Natural killer cell treated with Interleukin-12 subunit alpha and Interleukin-12 subunit beta and Interleukin-15 and Interleukin-18, amount 100 ng/mL, for 72 hours (primary cell): Measurements from ENCODE around the gene CMSS1. TPM values are rescaled to one million over a fixed set of nuclear protein-coding genes. Genes with fewer than 3 reads are reported as not detected.
A peak's percentile ranks its signal among the peaks of the same experiment; 100 is the strongest.

ENCODE experiments used
- ATAC-seq, 2 donors: fragments of 150-1000 bp; cut with Tn5 transposase in 1 of 2; sonication (Bioruptor Pico), chemical (Tn5 transposase) in 1 of 2; 2 replicates each; pipeline ENCODE4 v1.10.0; 2021
- DNase-seq: peaks from one replicate; pipeline ENCODE4 v3.0.0; 2022; ENCODE audit warnings: low spot score
- H3K27ac Mint-ChIP-seq, 2 donors: 1 replicate in 1 of 2; 2 replicates in 1 of 2; pipeline ENCODE4 v1.8.0; 2022; ENCODE audit warnings: mixed read lengths in 2 of 2, mild to moderate bottlenecking in 1 of 2, moderate library complexity in 1 of 2
- H3K27me3 Mint-ChIP-seq, 2 donors: 1 replicate in 1 of 2; 2 replicates in 1 of 2; pipeline ENCODE4 v1.8.0; 2022; ENCODE audit warnings: mixed read lengths in 2 of 2
- H3K36me3 Mint-ChIP-seq: one replicate; pipeline ENCODE4 v1.8.0; 2022; ENCODE audit warnings: mixed read lengths
- H3K4me1 Mint-ChIP-seq, 2 donors: 1 replicate in 1 of 2; 2 replicates in 1 of 2; pipeline ENCODE4 v1.8.0; 2022; ENCODE audit warnings: low read depth in 2 of 2, mixed read lengths in 2 of 2, mild to moderate bottlenecking in 1 of 2
- H3K4me3 Mint-ChIP-seq: one replicate; pipeline ENCODE4 v1.8.0; 2022; ENCODE audit warnings: mixed read lengths
- H3K9me3 Mint-ChIP-seq: 2 replicates; pipeline ENCODE4 v1.8.0; 2022; ENCODE audit warnings: mixed read lengths
- total RNA-seq, 2 donors: library from RNA; stranded (reverse); gene quantifications; one replicate each; pipeline ENCODE4 v1.2.3, GENCODE V29; 2022

CMSS1 gene
- total RNA-seq, 2 donors from 2014 or later = 35.7 to 67.8 TPM

GRCh38 chr3:99969136-99969535, 151.5 kb downstream of the CMSS1 start:
- ATAC-seq (peak; percentile 55 to 57), DNase-seq (no peak)
- no peaks in the 10 kb centered on the region for H3K27me3 Mint-ChIP-seq
- H3K36me3 Mint-ChIP-seq = no peaks in the 10 kb centered on the region
- H3K9me3 Mint-ChIP-seq = no peaks in the 10 kb centered on the region
- peak overlapping the region; percentile 7 for H3K4me3 Mint-ChIP-seq
- H3K4me1 Mint-ChIP-seq = peaks cover 17 to 23% of the 10 kb centered on the region in 2 donors
- H3K27ac Mint-ChIP-seq = no peak overlapping the region

- Mint-ChIP-seq H3K27me3 (no peaks in the 10 kb centered on the region), H3K4me1 (peaks cover 17 to 23% of the 10 kb centered on the region in 2 donors), H3K27ac (no peak overlapping the region), H3K4me3 (no peak overlapping the region), H3K9me3 (no peaks in the 10 kb centered on the region), H3K36me3 (no peaks in the 10 kb centered on the region)
- DNase-seq (no peak), ATAC-seq (peak in 1 of 2 donors; percentile 52)
Measured at GRCh38 chr3:99970198-99970597, 152.5 kb downstream of the CMSS1 start.

- no peak for ATAC-seq
- peaks cover 17 to 23% of the 10 kb centered on the region in 2 donors for H3K4me1 Mint-ChIP-seq
- H3K4me3 Mint-ChIP-seq = no peak overlapping the region
- no peak overlapping the region for H3K27ac Mint-ChIP-seq
- DNase-seq = no peak
- no peaks in the 10 kb centered on the region for H3K27me3 Mint-ChIP-seq
- no peaks in the 10 kb centered on the region for H3K36me3 Mint-ChIP-seq
- H3K9me3 Mint-ChIP-seq = no peaks in the 10 kb centered on the region
Measured at GRCh38 chr3:99971761-99972160, 154.1 kb downstream of the CMSS1 start.

- peaks cover 17 to 23% of the 10 kb centered on the region in 2 donors for H3K4me1 Mint-ChIP-seq
- no peaks in the 10 kb centered on the region for H3K27me3 Mint-ChIP-seq
- H3K4me3 Mint-ChIP-seq = no peak overlapping the region
- no peaks in the 10 kb centered on the region for H3K9me3 Mint-ChIP-seq
- no peak overlapping the region for H3K27ac Mint-ChIP-seq
- ATAC-seq = no peak
- H3K36me3 Mint-ChIP-seq = peaks cover 4% of the 10 kb centered on the region
- DNase-seq = no peak
Measured at GRCh38 chr3:99972380-99973104, 154.9 kb downstream of the CMSS1 start.

- H3K9me3 Mint-ChIP-seq = no peaks in the 10 kb centered on the region
- H3K4me3 Mint-ChIP-seq = no peak overlapping the region
- H3K27me3 Mint-ChIP-seq = no peaks in the 10 kb centered on the region
- peaks cover 6 to 7% of the 10 kb centered on the region in 2 donors for H3K4me1 Mint-ChIP-seq
- no peak for DNase-seq
- no peak overlapping the region for H3K27ac Mint-ChIP-seq
- H3K36me3 Mint-ChIP-seq = peaks cover 4% of the 10 kb centered on the region
- no peak for ATAC-seq
Measured at GRCh38 chr3:99974989-99975388, 157.3 kb downstream of the CMSS1 start.

GRCh38 chr3:99976584-99976983, 158.9 kb downstream of the CMSS1 start:
- H3K9me3 Mint-ChIP-seq = no peaks in the 10 kb centered on the region
- H3K4me1 Mint-ChIP-seq = no peaks in the 10 kb centered on the region
- no peaks in the 10 kb centered on the region for H3K27me3 Mint-ChIP-seq
- no peak overlapping the region for H3K4me3 Mint-ChIP-seq
- ATAC-seq (no peak), DNase-seq (no peak)
- peaks cover 4% of the 10 kb centered on the region for H3K36me3 Mint-ChIP-seq
- H3K27ac Mint-ChIP-seq = no peak overlapping the region

GRCh38 chr3:99978221-99978620, 160.6 kb downstream of the CMSS1 start:
- Mint-ChIP-seq H3K9me3 (no peaks in the 10 kb centered on the region), H3K36me3 (peaks cover 4% of the 10 kb centered on the region), H3K27ac (no peak overlapping the region), H3K4me1 (no peaks in the 10 kb centered on the region), H3K27me3 (no peaks in the 10 kb centered on the region), H3K4me3 (no peak overlapping the region)
- DNase-seq = no peak
- no peak for ATAC-seq

GRCh38 chr3:99980606-99981005, 162.9 kb downstream of the CMSS1 start:
- Mint-ChIP-seq H3K4me1 (no peaks in the 10 kb centered on the region), H3K27ac (no peak overlapping the region), H3K36me3 (peaks cover 4% of the 10 kb centered on the region), H3K27me3 (no peaks in the 10 kb centered on the region), H3K4me3 (no peak overlapping the region), H3K9me3 (no peaks in the 10 kb centered on the region)
- ATAC-seq (no peak), DNase-seq (no peak)

GRCh38 chr3:99981138-99981537, 163.5 kb downstream of the CMSS1 start:
- DNase-seq (no peak), ATAC-seq (no peak)
- H3K4me3 Mint-ChIP-seq = no peak overlapping the region
- no peaks in the 10 kb centered on the region for H3K27me3 Mint-ChIP-seq
- no peaks in the 10 kb centered on the region for H3K4me1 Mint-ChIP-seq
- peaks cover 4% of the 10 kb centered on the region for H3K36me3 Mint-ChIP-seq
- no peaks in the 10 kb centered on the region for H3K9me3 Mint-ChIP-seq
- no peak overlapping the region for H3K27ac Mint-ChIP-seq

- Mint-ChIP-seq H3K27me3 (no peaks in the 10 kb centered on the region), H3K4me3 (no peak overlapping the region), H3K4me1 (no peaks in the 10 kb centered on the region), H3K36me3 (no peaks in the 10 kb centered on the region), H3K9me3 (no peaks in the 10 kb centered on the region), H3K27ac (no peak overlapping the region)
- ATAC-seq = no peak
- no peak for DNase-seq
Measured at GRCh38 chr3:99982650-99983049, 165.0 kb downstream of the CMSS1 start.

GRCh38 chr3:99984139-99984538, 166.5 kb downstream of the CMSS1 start:
- Mint-ChIP-seq H3K27me3 (no peaks in the 10 kb centered on the region), H3K27ac (no peak overlapping the region), H3K4me3 (no peak overlapping the region), H3K9me3 (no peaks in the 10 kb centered on the region), H3K4me1 (no peaks in the 10 kb centered on the region), H3K36me3 (no peaks in the 10 kb centered on the region)
- DNase-seq (no peak), ATAC-seq (no peak)

- no peak overlapping the region for H3K27ac Mint-ChIP-seq
- H3K9me3 Mint-ChIP-seq = no peaks in the 10 kb centered on the region
- no peaks in the 10 kb centered on the region for H3K4me1 Mint-ChIP-seq
- H3K27me3 Mint-ChIP-seq = no peaks in the 10 kb centered on the region
- no peak for DNase-seq
- ATAC-seq = no peak
- no peak overlapping the region for H3K4me3 Mint-ChIP-seq
- no peaks in the 10 kb centered on the region for H3K36me3 Mint-ChIP-seq
Measured at GRCh38 chr3:99984668-99985067, 167.0 kb downstream of the CMSS1 start.

- peaks cover 14% of the 10 kb centered on the region for H3K36me3 Mint-ChIP-seq
- H3K27ac Mint-ChIP-seq = no peak overlapping the region
- no peaks in the 10 kb centered on the region for H3K27me3 Mint-ChIP-seq
- H3K4me3 Mint-ChIP-seq = no peak overlapping the region
- no peak for DNase-seq
- ATAC-seq = no peak
- no peaks in the 10 kb centered on the region for H3K4me1 Mint-ChIP-seq
- peaks cover 4% of the 10 kb centered on the region for H3K9me3 Mint-ChIP-seq
Measured at GRCh38 chr3:99990179-99990578, 172.5 kb downstream of the CMSS1 start.

GRCh38 chr3:99997293-99997692, 179.6 kb downstream of the CMSS1 start:
- Mint-ChIP-seq H3K36me3 (peaks cover 25% of the 10 kb centered on the region), H3K9me3 (peaks cover 9% of the 10 kb centered on the region)

GRCh38 chr3:99999536-99999935, 181.9 kb downstream of the CMSS1 start:
- Mint-ChIP-seq H3K4me3 (no peak overlapping the region), H3K27me3 (no peaks in the 10 kb centered on the region), H3K36me3 (peaks cover 14% of the 10 kb centered on the region), H3K9me3 (peaks cover 5% of the 10 kb centered on the region), H3K27ac (no peak overlapping the region), H3K4me1 (peaks cover 0 to 5% of the 10 kb centered on the region in 2 donors)
- DNase-seq = no peak
- ATAC-seq = no peak

More at GRCh38 chr3:99997293-99997692, 179.6 kb downstream of the CMSS1 start:
- DNase-seq (no peak), ATAC-seq (no peak)
- Mint-ChIP-seq H3K4me3 (no peak overlapping the region), H3K27ac (no peak overlapping the region), H3K27me3 (no peaks in the 10 kb centered on the region), H3K4me1 (no peaks in the 10 kb centered on the region)
